Upper lobe of left lung (tissue), 4 donors: Measurements from ENCODE around the gene NDUFA7.
"Not testable (repeated sequence)": the region's sequence is repeated elsewhere in the genome, so short reads cannot be mapped to it uniquely, and the experiment has no call there.

Source experiments
- CTCF ChIP-seq, 6 experiments: fragments of 450-650 bp in 4 of 6; fragments of 200-600 bp in 2 of 6; sonication (generic) in 2 of 6; IDR thresholded peaks; one replicate each; pipeline ENCODE4 v1.5.1; 2016 to 2019; ENCODE audit warnings: antibody characterized with exemption in 6 of 6
- EP300 ChIP-seq, 4 donors: sonication (generic); formaldehyde crosslinking; IDR thresholded peaks; one replicate each; pipeline ENCODE4 v1.5.1; 2017; ENCODE audit warnings: antibody characterized with exemption in 4 of 4, control low read depth in 2 of 4
- POLR2A ChIP-seq, 4 donors: fragments of 450-650 bp; IDR thresholded peaks; one replicate each; pipeline ENCODE4 v1.5.1; 2016 to 2017; ENCODE audit warnings: antibody characterized with exemption in 4 of 4, mild to moderate bottlenecking in 2 of 4

DNA sequence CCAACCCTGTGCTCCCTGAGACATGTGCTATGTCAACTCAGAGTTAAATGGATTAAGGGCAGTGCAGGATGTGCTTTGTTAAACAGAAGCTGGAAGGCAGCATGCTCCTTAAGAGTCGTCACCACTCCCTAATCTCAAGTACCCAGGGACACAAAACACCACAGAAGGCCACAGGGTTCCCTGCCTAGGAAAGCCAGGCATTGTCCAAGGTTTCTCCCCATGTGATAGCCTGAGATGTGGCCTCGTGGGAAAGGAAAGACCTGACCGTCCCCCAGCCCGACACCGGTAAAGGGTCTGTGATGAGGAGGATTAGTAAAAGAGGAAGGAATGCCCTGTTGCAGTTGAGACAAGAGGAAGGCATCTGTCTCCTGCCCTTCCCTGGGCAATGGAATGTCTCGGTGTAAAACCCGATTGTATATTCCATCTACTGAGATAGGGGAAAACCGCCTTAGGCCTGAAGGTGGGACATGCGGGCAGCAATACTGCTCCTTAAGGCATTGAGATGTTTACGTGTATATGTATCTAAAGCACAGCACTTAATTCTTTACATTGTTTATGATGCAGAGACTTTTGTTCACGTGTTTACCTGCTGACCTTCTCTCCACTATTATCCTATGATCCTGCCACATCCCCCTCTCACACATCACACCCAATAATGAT is 6.1 kb downstream of the NDUFA7 start:
- not testable (repeated sequence) for TF ChIP-seq POLR2A, CTCF, EP300 (IDR thresholded peaks at IDR 0.05)
